GM19351 (cell line): ENCODE measurements around the gene CHMP2B.
A peak's percentile ranks its signal among the peaks of the same experiment; 100 is the strongest.
"Not testable (repeated sequence)": the region's sequence is repeated elsewhere in the genome, so short reads cannot be mapped to it uniquely, and the experiment has no call there.

Experiments
- ATAC-seq: cut with Tn5 transposase; IDR thresholded peaks from one replicate; pipeline ENCODE4 v1.9.1; 2021; ENCODE audit warnings: mild to moderate bottlenecking, moderate library complexity; ENCODE audit not compliant: unreplicated experiment

CHMP2B gene

GRCh38 chr3:87228316-87228715, 1.2 kb downstream of the CHMP2B start:
- ATAC-seq: no peak

DNA sequence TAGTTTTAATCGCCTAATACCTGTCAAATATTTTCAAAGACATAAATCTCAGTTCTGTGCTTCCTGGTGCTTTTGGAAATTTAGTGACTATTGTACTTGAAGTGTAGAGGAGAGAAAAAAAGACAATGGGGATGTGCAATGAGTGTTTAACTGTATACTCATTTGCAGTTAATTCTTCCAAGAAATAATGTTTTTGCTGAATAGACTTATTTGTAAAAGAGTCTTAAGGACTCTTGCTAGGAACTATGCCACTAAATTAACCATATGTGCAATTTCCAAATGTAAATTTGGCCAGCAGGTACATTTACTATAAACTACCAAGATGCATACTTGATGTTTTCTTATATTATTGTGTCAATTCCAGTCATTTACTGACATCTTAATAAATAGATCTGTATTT, 2.0 kb downstream of the CHMP2B start:
- ATAC-seq: no peak

- no peak for ATAC-seq
Measured at GRCh38 chr3:87233805-87234204, 6.7 kb downstream of the CHMP2B start.

DNA sequence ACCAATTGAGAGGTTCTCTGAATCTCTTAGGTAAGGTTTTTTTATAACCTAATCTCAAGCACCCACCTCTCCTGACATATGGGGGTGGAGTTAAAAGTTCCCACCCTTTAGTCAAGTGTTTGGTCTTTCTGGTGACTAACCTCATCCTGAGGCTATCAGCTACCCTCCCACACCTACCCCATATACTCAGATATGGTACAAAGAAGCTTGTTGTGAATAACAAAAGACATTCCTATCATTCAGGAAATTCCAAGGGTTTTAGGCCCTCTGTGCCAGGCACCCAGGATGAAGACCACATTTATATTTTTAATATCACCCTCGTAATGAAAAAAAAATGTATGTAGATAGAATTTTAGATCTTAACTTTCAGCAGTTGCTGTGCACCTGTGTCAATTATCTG, 9.0 kb downstream of the CHMP2B start:
- no peak for ATAC-seq

DNA sequence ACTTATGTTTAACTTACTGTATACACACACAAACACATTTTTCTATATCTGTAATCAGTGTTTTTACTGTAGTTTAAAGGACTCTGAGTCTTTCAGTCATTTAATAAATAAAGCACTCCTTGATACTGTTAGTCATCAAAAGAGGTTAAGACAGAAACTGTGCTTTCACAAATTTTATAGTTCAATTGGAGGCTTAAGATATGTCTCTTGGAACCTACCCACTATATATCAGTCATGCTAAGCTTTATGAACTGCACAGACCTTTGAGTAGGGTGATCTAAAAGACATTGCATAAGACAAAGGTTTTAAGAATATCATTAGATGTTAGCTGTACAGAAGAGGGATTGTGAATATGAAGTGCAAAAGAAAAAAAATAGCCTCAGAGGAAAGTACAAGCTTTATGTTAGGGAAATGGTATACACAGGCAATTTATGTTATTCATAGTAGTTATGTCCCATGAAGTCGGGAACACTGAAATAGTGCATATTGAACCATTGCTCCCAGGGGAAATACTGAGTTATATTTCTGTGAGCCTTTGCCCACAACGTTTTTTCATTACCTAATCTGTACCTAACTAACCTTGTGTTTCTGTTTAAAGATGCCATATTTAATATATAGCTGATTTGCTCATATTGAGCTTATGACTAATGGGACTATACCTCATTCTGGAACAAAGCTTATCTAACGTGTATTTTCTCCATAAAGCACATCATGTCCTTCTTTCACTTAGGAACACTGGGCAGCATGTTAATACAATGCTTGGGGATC, 19.7 kb downstream of the CHMP2B start:
- no peak for ATAC-seq

DNA sequence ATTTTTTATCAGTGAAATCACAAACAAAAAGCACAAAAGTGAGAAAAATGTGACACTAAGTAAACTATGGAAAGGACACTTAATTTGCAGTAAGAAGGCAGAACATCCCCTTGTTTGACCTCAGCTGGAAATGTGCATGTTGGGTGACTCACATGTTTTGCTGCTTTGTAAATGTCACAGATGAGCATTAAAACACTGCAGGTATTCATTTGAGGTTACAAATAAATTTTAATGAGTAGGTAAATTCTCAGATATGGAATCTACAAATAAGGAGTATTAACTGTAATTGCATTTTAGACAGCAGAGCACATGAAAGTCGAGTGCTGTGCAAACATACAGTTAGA, 20.3 kb downstream of the CHMP2B start:
- no peak for ATAC-seq

DNA sequence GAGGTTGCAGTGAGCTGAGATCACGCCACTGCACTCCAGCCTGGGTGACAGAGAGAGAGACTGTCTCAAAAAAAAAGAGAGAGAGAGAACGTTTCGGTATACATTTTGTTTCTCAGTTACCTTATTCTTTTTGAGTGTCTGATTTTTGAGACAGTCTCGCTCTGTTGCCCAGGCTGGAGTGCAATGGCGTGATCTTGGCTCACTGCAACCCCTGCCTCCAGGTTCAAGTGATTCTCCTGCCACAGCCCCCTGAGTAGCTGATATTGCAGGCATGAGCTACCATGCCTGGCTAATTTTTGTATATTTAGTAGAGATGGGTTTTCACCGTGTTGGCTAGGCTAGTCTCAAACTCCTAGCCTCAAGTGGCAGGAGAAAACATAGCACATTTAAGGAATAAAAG, 21.1 kb downstream of the CHMP2B start:
- ATAC-seq: not testable (repeated sequence)

GRCh38 chr3:87248831-87249230, 21.7 kb downstream of the CHMP2B start:
- ATAC-seq: no peak

DNA sequence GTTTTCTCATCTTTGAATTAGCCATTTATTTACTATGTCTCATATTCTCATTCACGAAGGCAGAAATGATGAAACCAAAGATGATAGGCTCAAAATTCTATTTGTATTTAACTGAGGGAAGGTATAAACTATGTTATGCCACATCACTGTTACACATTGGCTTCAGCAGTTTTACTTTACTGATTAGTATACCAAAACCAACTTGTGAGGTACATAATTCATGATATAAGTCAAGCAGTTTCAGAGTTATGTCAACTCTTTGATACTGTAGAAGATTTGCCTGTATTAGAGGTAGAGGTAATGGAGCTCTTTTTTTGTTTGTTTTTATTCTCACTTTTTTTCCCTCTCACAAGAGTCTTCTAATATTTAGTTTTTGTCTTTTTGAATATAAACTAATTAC, 22.9 kb downstream of the CHMP2B start:
- no peak for ATAC-seq

GRCh38 chr3:87260270-87260669, 33.2 kb downstream of the CHMP2B start:
- ATAC-seq: peak; percentile 87

DNA sequence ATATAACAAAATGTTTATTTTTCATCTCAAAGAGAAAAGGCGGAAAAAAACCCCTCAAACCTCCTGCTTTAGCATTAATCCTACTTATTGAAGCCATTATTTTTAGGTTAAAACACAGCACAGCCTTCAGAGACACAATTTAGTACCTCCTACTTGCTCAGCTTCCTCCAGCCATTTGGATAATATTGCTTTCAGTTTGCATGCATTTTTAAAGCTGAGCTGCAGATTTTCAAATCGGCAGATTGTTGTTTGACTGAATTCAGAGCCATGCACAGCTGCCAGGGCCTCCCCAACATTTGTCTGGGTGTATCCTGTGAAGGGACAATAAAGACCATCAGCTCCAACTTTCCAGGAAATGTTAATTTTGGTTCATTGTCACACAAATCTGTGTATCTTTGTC, 34.8 kb downstream of the CHMP2B start:
- no peak for ATAC-seq

- no peak for ATAC-seq
Measured at GRCh38 chr3:87267953-87268645, 41.0 kb downstream of the CHMP2B start.

GRCh38 chr3:87268646-87269211, 41.6 kb downstream of the CHMP2B start:
- ATAC-seq: no peak

DNA sequence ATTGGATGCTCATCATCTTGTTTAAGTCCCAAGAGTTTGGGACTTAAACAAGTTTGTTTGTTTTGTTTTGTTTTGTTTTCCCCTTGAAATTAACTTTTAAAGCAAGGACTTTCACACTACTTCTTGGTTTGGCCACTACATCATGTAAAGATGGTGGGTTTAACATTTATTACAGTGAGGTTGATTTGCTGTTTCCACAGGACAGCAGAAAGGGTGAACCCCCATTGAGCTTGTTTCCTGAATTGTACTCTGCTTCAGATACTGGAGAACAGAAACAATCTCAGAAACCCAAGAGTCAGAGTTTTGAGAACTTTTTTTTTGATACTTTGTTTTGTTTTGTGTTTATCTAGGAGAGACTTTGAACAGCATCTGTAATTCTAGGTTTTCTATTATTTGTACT, 42.6 kb downstream of the CHMP2B start:
- no peak for ATAC-seq

GRCh38 chr3:87270908-87271700, 44.0 kb downstream of the CHMP2B start:
- no peak for ATAC-seq

GRCh38 chr3:87272718-87273341, 45.7 kb downstream of the CHMP2B start:
- peak; percentile 94 for ATAC-seq

DNA sequence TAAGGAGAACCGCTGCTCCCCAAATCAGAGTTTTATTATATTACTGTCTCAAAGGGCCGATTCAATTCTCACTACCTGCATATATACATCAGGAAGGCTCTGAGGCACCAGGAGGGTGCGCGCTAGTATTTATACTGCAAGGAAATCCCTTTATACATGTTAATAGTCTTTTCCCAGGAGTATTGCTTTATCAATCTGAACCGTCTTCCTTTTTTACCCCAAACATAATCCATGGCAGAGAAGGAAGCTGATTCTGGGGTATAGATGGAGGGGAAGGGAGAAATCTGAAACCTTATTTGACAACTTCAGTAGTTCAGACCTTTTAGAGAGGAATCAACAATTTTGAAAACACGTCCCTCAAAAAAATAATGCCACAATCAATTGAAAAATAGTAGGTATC, 49.4 kb downstream of the CHMP2B start, which contains the start of gene POU1F1:
Gene POU1F1, minus strand, starts transcription at position 101 of the 400 bp plus-strand sequence. CDS start 122 bp downstream, outside the sequence.
- ATAC-seq: no peak

- peak; percentile 83 for ATAC-seq
Measured at GRCh38 chr3:87287011-87287410, 59.9 kb downstream of the CHMP2B start.

- ATAC-seq: no peak
Measured at GRCh38 chr3:87288446-87288845, 61.3 kb downstream of the CHMP2B start.

DNA sequence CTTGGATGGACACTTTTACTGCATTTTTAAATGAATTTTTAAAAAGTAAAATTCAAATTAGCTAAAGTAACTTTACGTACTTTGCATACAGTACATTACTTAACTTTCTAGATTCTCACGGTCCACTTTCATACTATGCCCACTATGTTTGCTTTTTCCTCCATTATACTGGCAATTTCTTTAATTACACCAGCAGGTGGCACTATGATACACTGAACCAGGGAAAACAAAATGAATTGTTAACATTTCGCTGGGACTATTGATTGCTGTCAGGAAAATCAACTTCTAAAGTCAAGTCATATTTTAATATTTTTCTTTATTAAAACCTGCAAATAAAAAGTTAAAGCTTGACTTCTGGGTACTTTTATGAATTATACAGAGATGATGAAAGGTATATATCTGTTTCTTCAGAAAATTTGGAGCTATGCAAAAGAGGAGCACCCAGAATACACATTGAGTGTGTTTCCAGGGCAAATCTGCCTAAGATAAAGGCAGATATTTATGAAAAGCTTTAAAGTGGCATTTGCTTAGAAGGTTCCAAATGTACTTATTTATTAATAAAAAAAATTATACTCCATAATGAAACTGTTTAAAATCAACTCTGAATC, 71.1 kb downstream of the CHMP2B start:
- ATAC-seq: peak; percentile 93
